Right lobe of liver (tissue), 4 donors: ENCODE results near the gene SEPTIN1.

Experiments used
- CTCF ChIP-seq, 4 donors: fragments of 200-600 bp in 3 of 4; fragments of 450-650 bp in 1 of 4; IDR thresholded peaks; one replicate each; pipeline versions ENCODE4 v1.5.1 to v1.8.0; 2016 to 2022; ENCODE audit warnings: antibody characterized with exemption in 4 of 4, mild to moderate bottlenecking in 2 of 4
- POLR2A ChIP-seq: fragments of 450-650 bp; IDR thresholded peaks from one replicate; pipeline ENCODE4 v1.6.1; 2017; ENCODE audit warnings: antibody characterized with exemption, mild to moderate bottlenecking
- donor health status: DM: no; HTN: no; CAD: no.
- donor health status: DM: no; HTN: no; CAD: no.
- donor health status: DM: no; HTN: yes; CAD: no.

DNA sequence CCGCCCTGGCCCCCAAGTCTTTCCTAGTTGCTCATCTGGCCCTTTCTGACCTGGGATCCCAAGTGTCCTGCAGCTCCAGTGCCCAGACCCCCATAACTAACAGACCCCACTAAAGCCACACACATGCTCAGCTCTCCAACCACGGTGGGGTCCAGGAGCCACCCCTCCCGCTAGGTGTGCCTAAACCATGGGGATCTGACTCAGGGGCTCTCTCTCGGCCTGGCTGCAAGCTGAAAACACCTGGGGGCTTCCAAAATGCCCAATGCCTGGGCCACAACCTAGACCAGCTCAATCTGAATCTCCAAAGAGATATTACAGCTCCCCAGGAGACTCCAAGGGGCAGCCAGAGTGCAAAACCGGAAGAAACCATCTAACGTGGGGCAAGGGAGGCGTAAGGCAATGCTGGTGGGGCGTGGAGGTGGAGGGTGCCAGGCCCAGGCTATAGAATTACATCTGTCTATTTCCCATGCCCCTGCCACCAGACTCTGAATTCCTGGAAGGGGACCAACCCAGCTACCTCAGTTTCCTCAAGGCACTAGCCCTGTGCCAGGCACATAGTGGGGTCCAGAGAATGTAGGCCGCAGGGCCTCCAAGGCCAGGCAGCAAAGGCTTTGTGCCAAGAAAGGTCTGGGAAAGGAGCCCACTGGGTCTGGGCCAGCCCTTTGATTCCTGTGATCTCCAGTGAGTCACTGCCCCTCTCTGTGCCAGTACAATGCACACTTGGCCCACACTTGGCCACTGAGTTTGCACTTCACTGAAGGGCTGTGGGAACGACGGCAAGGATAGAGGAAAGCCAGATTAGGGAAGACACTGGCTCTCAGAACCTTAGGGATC lies 30.6 kb downstream of the SEPTIN1 start:
- TF ChIP-seq CTCF (IDR thresholded peaks at IDR 0.05) (no peak), POLR2A (peak; percentile 20)
